Measurements from ENCODE around the gene ZNF423.

ZNF423 gene

GRCh38 chr16:49839017-49839825, 16.7 kb downstream of the ZNF423 start:
- Histone ChIP-seq H3K27me3 (ENCODE audit: control insufficient read depth, low read length) (no peaks in the 10 kb centered on the region), H3K79me2 (ENCODE audit: control insufficient read depth, low read length) (no peaks in the 10 kb centered on the region), H3K9me2 (replicated peaks; ENCODE audit: control insufficient read depth, low read length) (no peaks in the 10 kb centered on the region), H3K27ac (ENCODE audit: low read depth, low read length) (no peak overlapping the region), H3K9me3 (ENCODE audit: control insufficient read depth, insufficient read depth, low read length) (no peaks in the 10 kb centered on the region), H3K4me3 (ENCODE audit: low read length) (no peak overlapping the region), H3K4me1 (ENCODE audit: control insufficient read depth, low read length) (peaks cover 13% of the 10 kb centered on the region), H4K20me1 (ENCODE audit: control insufficient read depth, insufficient read depth, low read depth, low read length) (no peaks in the 10 kb centered on the region), H3F3A (ENCODE audit: control insufficient read depth, insufficient read depth) (no peaks in the 10 kb centered on the region), H3K4me2 (ENCODE audit: low read length) (no peak overlapping the region), H3K36me3 (ENCODE audit: control insufficient read depth, low read length) (no peaks in the 10 kb centered on the region)
- TF ChIP-seq EZH2phosphoT487 (IDR thresholded peaks at IDR 0.05; ENCODE audit: borderline replicate concordance, low read length) (no peak), CTCF (IDR thresholded peaks at IDR 0.05; ENCODE audit: low read depth, low read length, poor library complexity, severe bottlenecking) (no peak)

DNA sequence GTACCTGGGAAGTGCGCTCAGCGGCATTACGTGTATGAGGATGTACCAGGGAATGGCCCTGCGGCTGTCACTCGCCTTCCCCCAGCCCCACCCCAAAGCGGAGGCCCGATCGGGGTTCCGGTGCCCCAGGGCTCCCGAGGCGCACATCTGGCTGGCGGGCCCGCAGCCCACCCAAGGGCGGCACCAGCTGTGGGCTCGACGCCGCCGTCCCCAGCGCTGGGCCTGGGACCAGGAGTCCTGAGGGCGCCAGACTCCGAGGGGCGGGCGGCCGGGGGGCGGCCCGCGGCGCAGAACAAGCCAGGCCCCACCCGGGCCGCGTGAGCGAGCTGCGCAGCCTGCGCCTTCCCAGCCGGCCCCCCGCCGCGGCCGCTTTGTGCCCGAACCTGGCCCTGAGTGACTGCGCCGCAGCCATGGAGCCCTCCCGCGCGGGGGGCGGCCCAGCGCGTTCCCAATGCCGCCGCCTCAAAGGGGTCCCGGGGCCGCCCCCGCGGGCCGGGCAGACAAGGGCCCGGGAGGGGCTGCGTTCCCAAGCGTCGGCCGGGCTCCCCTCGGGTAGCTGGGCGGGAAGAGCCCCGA, 17.4 kb downstream of the ZNF423 start:
- Histone ChIP-seq H4K20me1 (ENCODE audit: control insufficient read depth, insufficient read depth, low read depth, low read length) (no peaks in the 10 kb centered on the region), H3K27me3 (ENCODE audit: control insufficient read depth, low read length) (no peaks in the 10 kb centered on the region), H3F3A (ENCODE audit: control insufficient read depth, insufficient read depth) (no peaks in the 10 kb centered on the region), H3K4me2 (ENCODE audit: low read length) (no peak overlapping the region), H3K27ac (ENCODE audit: low read depth, low read length) (no peak overlapping the region), H3K4me1 (ENCODE audit: control insufficient read depth, low read length) (peaks cover 13% of the 10 kb centered on the region), H3K4me3 (ENCODE audit: low read length) (no peak overlapping the region), H3K79me2 (ENCODE audit: control insufficient read depth, low read length) (no peaks in the 10 kb centered on the region), H3K9me3 (ENCODE audit: control insufficient read depth, insufficient read depth, low read length) (no peaks in the 10 kb centered on the region), H3K9me2 (replicated peaks; ENCODE audit: control insufficient read depth, low read length) (no peaks in the 10 kb centered on the region), H3K36me3 (ENCODE audit: control insufficient read depth, low read length) (no peaks in the 10 kb centered on the region)
- no peak for TF ChIP-seq CTCF (IDR thresholded peaks at IDR 0.05; ENCODE audit: low read depth, low read length, poor library complexity, severe bottlenecking)
- no peak for TF ChIP-seq EZH2phosphoT487 (IDR thresholded peaks at IDR 0.05; ENCODE audit: borderline replicate concordance, low read length)

DNA sequence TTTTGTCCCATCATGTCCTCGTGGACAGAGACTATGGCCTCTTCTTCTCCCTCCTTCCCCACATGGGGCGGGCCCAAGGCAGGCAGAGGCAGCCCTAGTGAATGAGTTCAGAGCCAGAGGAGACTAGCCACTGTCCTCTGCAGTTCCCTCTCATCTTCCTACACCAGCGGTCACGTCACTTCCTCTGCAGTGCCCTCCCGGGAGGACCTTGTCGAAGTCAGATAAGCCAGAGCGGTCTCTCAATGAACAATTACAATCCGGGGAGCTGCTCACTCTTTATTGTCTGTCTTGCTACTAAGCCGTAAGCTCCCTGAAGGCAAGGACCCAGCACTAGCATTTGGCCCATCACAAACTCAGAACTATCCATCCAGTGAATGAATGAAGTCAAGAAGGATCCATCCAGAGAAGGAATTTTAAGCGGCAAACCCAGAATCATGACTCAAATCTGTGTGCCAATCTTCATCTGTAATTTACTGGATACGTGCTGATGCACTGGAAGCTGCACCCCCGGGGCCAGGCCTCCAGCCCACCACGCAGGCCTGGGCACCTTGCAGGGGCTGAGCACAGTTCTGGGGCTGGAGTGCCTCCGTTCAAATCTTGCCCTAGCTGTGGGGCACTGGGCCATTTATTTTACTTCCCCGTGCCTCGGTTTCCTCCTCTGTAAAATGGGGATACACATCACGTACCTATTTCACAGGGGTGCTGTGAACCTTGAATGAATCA, 18.1 kb downstream of the ZNF423 start:
- no peak overlapping the region for H3K4me3 ChIP-seq (ENCODE audit: low read length)
- H3K9me3 ChIP-seq (ENCODE audit: control insufficient read depth, insufficient read depth, low read length) = no peaks in the 10 kb centered on the region
- no peaks in the 10 kb centered on the region for H4K20me1 ChIP-seq (ENCODE audit: control insufficient read depth, insufficient read depth, low read depth, low read length)
- no peak overlapping the region for H3K27ac ChIP-seq (ENCODE audit: low read depth, low read length)
- H3K27me3 ChIP-seq (ENCODE audit: control insufficient read depth, low read length) = no peaks in the 10 kb centered on the region
- H3K36me3 ChIP-seq (ENCODE audit: control insufficient read depth, low read length) = no peaks in the 10 kb centered on the region
- H3K4me1 ChIP-seq (ENCODE audit: control insufficient read depth, low read length) = peaks cover 13% of the 10 kb centered on the region
- no peak overlapping the region for H3K4me2 ChIP-seq (ENCODE audit: low read length)
- no peaks in the 10 kb centered on the region for H3K79me2 ChIP-seq (ENCODE audit: control insufficient read depth, low read length)
- no peaks in the 10 kb centered on the region for H3F3A ChIP-seq (ENCODE audit: control insufficient read depth, insufficient read depth)
- no peaks in the 10 kb centered on the region for H3K9me2 ChIP-seq (replicated peaks; ENCODE audit: control insufficient read depth, low read length)
- no peak for TF ChIP-seq EZH2phosphoT487 (IDR thresholded peaks at IDR 0.05; ENCODE audit: borderline replicate concordance, low read length)
- no peak for TF ChIP-seq CTCF (IDR thresholded peaks at IDR 0.05; ENCODE audit: low read depth, low read length, poor library complexity, severe bottlenecking)

Measured in DOHH2 (cell line).